ENCODE measurements around the gene CHD1L. TPM values are rescaled to one million over a fixed set of nuclear protein-coding genes. Genes with fewer than 3 reads are reported as not detected.
"Not testable (repeated sequence)": the region's sequence is repeated elsewhere in the genome, so short reads cannot be mapped to it uniquely, and the experiment has no call there.

The CHD1L gene
- total RNA-seq, 3 donors from 2014 or later = 45.4 to 55.1 (median 48.4) TPM

- H3K27me3 Mint-ChIP-seq (ENCODE audit: low read depth) = no peaks in the 10 kb centered on the region
- no peaks in the 10 kb centered on the region for H3K4me1 Mint-ChIP-seq (ENCODE audit: low read depth)
- H3K4me3 Mint-ChIP-seq = no peak overlapping the region
- no peak for DNase-seq
- no peak for ATAC-seq
- peaks cover 2% of the 10 kb centered on the region for H3K36me3 Mint-ChIP-seq (ENCODE audit: insufficient read depth)
- H3K9me3 Mint-ChIP-seq = no peaks in the 10 kb centered on the region
Observed at GRCh38 chr1:147215540-147215916, 27.0 kb upstream of the CHD1L start.

DNA sequence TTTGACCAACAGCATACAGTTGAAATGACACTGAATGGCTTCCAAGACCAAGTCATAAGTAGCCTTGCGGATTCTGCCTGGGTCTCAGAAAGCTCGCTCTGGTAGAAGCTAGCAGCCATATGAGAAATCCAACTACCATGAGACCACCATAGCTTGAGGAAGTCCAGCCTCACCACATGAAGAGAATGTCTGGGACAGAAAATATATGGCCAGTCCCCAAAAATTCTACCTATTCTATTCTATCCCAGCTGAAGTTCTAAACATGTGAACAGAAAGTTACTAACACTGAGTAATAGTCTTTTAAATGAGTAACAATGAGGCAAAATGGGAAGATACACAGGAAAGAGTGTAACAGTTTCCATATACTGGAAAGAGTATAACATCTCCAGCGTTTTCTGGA lies 26.4 kb upstream of the CHD1L start:
- no peaks in the 10 kb centered on the region for H3K9me3 Mint-ChIP-seq
- H3K4me1 Mint-ChIP-seq (ENCODE audit: low read depth) = no peaks in the 10 kb centered on the region
- no peak overlapping the region for H3K4me3 Mint-ChIP-seq
- DNase-seq (no peak), ATAC-seq (no peak)
- no peaks in the 10 kb centered on the region for H3K27me3 Mint-ChIP-seq (ENCODE audit: low read depth)
- peaks cover 2% of the 10 kb centered on the region for H3K36me3 Mint-ChIP-seq (ENCODE audit: insufficient read depth)

- Mint-ChIP-seq H3K9me3 (no peaks in the 10 kb centered on the region), H3K36me3 (ENCODE audit: insufficient read depth) (no peaks in the 10 kb centered on the region), H3K27me3 (ENCODE audit: low read depth) (no peaks in the 10 kb centered on the region), H3K4me1 (ENCODE audit: low read depth) (no peaks in the 10 kb centered on the region), H3K4me3 (no peak overlapping the region)
- no peak for DNase-seq
- no peak for ATAC-seq
Observed at GRCh38 chr1:147217141-147217540, 25.3 kb upstream of the CHD1L start.

DNA sequence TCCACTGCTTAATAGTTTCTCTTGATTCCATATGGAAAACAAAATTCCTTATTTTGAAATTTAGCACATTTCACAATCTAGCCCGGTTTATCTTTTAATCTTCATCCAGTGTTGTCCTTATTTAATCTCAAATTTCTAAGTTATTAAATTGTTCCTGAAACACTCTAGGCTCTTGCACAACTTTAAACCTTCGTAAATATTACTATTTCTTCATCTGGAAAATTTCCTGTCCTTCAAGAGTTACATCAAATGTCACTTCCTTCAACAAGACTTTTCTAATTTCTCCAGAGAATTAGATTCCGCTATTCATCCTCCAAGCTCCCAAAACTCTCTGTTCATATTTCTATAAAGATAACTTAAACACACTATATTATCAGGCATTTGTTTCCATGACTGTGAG lies 23.9 kb upstream of the CHD1L start:
- DNase-seq (no peak), ATAC-seq (no peak)
- H3K9me3 Mint-ChIP-seq = no peaks in the 10 kb centered on the region
- no peaks in the 10 kb centered on the region for H3K27me3 Mint-ChIP-seq (ENCODE audit: low read depth)
- no peaks in the 10 kb centered on the region for H3K4me1 Mint-ChIP-seq (ENCODE audit: low read depth)
- H3K4me3 Mint-ChIP-seq = no peak overlapping the region
- H3K36me3 Mint-ChIP-seq (ENCODE audit: insufficient read depth) = no peaks in the 10 kb centered on the region

DNA sequence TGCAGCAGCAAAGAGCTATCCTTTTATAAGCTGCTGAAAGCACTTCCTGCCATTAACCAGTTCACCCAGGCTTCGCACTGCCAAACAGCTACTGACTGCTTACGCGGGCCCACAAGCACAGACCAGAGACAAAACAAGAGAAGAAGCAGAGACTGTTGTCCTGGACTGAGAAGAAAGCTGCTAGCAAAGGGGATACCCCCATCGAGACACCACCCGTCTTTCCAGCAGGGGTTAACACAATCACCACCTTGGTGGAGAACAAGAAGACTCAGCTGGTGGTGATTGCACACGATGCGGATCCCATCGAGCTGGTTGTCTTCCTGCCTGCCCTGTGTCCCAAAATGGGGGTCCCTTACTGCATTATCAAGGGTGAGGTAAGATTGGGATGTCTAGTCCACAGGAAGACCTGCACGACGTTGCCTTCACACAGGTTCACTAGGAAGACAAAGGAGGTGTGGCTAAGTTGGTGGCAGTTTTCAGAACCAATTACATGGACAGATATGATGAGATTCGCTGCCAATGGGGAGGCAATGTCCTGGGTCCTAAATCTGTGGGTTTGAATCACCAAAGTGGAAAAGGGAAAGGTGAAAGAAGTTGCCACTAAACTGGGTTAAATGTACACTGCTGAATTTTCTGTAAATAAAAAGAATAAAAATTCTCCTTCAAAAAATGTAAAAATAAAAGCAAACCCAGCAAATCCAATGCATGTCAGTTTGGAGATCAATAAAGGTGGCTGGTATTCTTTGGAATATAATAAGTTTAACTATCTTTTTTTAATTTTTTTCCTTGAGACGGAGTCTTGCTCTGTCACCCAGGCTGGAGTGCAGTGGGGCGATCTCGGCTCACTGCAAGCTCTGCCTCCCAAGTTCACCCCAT lies 18.5 kb upstream of the CHD1L start:
- no peaks in the 10 kb centered on the region for H3K36me3 Mint-ChIP-seq (ENCODE audit: insufficient read depth)
- peak overlapping the region; percentile 24 for H3K4me3 Mint-ChIP-seq
- H3K27me3 Mint-ChIP-seq (ENCODE audit: low read depth) = no peaks in the 10 kb centered on the region

GRCh38 chr1:147225193-147225730 lies 17.2 kb upstream of the CHD1L start, which contains the start of gene FMO5:
Gene FMO5, minus strand, starts transcription at chr1:147225339. Its CDS starts 310 bp downstream, at chr1:147225029.
- H3K9me3 Mint-ChIP-seq = no peaks in the 10 kb centered on the region
- peak; percentile 32 for DNase-seq
- no peaks in the 10 kb centered on the region for H3K27me3 Mint-ChIP-seq (ENCODE audit: low read depth)
- H3K4me1 Mint-ChIP-seq (ENCODE audit: low read depth) = peaks cover 14% of the 10 kb centered on the region
- peak; percentile 95 to 96 for ATAC-seq
- peak within 1 kb of the TSS; percentile 88 for H3K4me3 Mint-ChIP-seq
- H3K36me3 Mint-ChIP-seq (ENCODE audit: insufficient read depth) = no peaks in the 10 kb centered on the region

More for the DNA sequence above, 18.5 kb upstream of the CHD1L start:
- no peak for DNase-seq
- Mint-ChIP-seq H3K9me3 (no peaks in the 10 kb centered on the region), H3K4me1 (ENCODE audit: low read depth) (peaks cover 14% of the 10 kb centered on the region)
- no peak for ATAC-seq

DNA sequence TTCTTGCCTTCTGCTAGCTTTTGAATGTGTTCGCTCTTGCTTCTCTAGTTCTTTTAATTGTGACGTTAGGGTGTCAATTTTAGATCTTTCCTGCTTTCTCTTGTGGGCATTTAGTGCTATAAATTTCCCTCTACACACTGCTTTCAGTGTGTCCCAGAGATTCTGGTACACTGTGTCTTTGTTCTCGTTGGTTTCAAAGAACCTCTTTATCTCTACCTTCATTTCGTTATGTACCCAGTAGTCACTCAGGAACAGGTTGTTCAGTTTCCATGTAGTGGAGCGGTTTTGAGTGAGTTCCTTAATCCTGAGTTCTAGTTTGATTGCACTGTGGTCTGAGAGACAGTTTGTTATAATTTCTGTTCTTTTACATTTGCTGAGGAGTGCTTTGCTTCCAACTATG lies 11.5 kb upstream of the CHD1L start:
- not testable (repeated sequence) for DNase-seq; H3K4me3 Mint-ChIP-seq; H3K36me3 Mint-ChIP-seq (ENCODE audit: insufficient read depth); H3K27me3 Mint-ChIP-seq (ENCODE audit: low read depth); H3K4me1 Mint-ChIP-seq (ENCODE audit: low read depth); ATAC-seq; H3K9me3 Mint-ChIP-seq

GRCh38 chr1:147233903-147234302 lies 8.6 kb upstream of the CHD1L start:
- not testable (repeated sequence) for ATAC-seq; H3K4me3 Mint-ChIP-seq; H3K36me3 Mint-ChIP-seq (ENCODE audit: insufficient read depth); H3K9me3 Mint-ChIP-seq; H3K27me3 Mint-ChIP-seq (ENCODE audit: low read depth); DNase-seq; H3K4me1 Mint-ChIP-seq (ENCODE audit: low read depth)

- H3K36me3 Mint-ChIP-seq (ENCODE audit: insufficient read depth) = no peaks in the 10 kb centered on the region
- H3K27me3 Mint-ChIP-seq (ENCODE audit: low read depth) = peaks cover 1% of the 10 kb centered on the region
- no peaks in the 10 kb centered on the region for H3K9me3 Mint-ChIP-seq
- H3K4me3 Mint-ChIP-seq = no peak overlapping the region
- no peaks in the 10 kb centered on the region for H3K4me1 Mint-ChIP-seq (ENCODE audit: low read depth)
- no peak for ATAC-seq
- no peak for DNase-seq
Observed at GRCh38 chr1:147235822-147236221, 6.7 kb upstream of the CHD1L start.

DNA sequence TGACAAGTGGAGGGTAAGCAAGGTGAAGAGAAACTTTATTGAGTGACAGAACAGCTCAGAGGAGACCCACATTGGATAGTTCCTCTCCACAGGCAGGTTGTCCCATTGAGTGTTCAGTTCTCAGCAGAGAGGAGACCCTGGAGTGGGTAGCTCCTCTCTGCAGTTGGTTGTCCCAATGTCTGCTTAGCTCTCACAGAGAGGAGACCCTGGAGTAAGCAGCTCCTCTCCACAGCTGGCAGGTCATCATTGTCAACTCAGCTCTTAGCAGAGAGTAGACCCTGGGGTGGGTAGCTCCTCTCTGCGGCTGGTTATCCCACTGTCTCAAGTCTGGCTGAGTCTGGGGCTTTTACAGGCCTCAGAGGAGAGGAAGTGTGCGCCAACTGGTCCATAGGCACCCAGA lies 6.0 kb upstream of the CHD1L start:
- Mint-ChIP-seq H3K4me1 (ENCODE audit: low read depth) (no peaks in the 10 kb centered on the region), H3K36me3 (ENCODE audit: insufficient read depth) (no peaks in the 10 kb centered on the region), H3K27me3 (ENCODE audit: low read depth) (peaks cover 1% of the 10 kb centered on the region), H3K9me3 (no peaks in the 10 kb centered on the region), H3K4me3 (no peak overlapping the region)
- ATAC-seq (no peak), DNase-seq (no peak)

DNA sequence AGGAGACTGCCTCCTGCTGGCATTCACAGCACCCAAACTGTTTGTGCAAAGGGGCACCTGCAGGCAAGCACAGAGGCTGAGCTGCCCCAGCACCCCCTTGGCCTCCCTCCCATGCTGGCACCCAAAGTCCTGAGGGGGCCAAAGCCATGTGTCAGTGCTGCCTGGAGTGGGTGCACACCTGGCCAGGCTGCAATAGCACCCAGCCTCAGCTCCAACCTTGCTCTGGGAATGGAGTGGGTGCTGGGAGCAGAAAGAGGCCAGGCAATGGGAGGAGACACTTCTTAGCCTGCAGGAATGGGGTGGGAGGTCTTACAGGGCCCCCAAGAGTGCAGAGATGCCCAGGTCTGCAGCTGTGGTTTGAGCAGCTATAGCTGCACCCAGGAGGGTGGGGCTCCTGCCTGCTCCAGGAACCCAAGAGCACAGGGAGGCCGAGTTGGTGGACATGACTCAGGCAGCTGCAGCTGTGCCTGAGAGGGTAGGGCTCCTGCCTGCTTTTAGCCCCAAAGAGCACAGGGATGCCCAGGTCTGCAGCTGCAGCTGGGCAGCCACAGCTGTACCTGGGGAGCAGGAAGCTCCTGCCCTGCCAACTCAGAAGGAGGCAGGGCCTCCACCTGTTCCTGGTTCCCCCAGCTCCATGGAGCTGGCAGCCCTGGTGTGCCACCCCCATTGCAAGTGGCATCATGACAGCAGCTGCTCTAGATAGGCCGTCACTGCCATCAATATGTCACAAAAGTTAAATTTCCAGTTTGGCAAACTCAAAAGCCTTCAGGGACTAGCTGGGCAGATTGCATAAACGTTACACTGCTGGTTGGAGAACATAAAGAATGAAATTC lies 5.3 kb upstream of the CHD1L start:
- H3K27me3 Mint-ChIP-seq (ENCODE audit: low read depth) = no peaks in the 10 kb centered on the region
- no peaks in the 10 kb centered on the region for H3K9me3 Mint-ChIP-seq
- H3K4me3 Mint-ChIP-seq = no peak overlapping the region
- no peak for DNase-seq
- peaks cover 2% of the 10 kb centered on the region for H3K4me1 Mint-ChIP-seq (ENCODE audit: low read depth)
- H3K36me3 Mint-ChIP-seq (ENCODE audit: insufficient read depth) = no peaks in the 10 kb centered on the region
- no peak for ATAC-seq

DNA sequence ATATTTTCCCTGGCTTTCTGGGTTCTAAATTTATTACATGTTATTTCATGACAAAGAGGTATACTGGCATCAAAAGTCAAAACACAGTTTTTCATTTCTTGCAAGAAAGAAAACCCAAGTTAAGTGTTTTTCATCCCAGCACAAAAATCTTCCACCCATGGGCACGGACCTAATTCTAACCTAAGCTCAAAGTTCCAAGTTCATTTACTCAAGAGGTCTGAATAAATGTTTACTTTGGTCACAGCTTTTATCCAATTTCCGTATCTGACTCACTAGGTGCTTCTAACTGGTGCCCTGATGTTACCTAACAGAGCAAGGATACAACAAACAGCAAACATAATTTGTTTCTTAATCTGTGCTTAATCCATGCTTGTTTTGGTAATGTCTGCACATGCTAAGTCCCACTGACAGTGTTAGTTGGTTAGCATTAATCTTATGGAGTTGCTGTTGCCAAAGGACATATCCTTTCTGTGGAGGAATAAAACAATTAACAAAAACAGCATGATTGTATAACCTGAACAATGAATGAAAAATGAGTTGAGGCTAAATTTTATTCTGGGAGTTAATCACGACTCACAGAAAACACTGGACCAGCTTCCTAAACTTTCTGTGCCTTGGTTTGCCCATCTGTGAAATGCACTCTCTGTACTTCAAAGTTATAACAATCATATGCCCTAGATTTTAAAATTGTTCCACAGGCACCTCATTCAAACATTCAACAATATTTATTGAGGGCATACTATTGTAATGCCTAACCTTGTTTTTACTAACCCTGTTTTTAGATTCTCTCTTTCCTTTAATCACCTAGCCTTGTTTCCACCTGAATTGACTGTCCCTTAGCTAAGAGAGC lies 4.2 kb upstream of the CHD1L start:
- H3K4me1 Mint-ChIP-seq (ENCODE audit: low read depth) = peaks cover 4% of the 10 kb centered on the region
- no peak for DNase-seq
- no peaks in the 10 kb centered on the region for H3K36me3 Mint-ChIP-seq (ENCODE audit: insufficient read depth)
- no peaks in the 10 kb centered on the region for H3K9me3 Mint-ChIP-seq
- ATAC-seq = no peak
- no peak overlapping the region for H3K4me3 Mint-ChIP-seq
- H3K27me3 Mint-ChIP-seq (ENCODE audit: low read depth) = no peaks in the 10 kb centered on the region

DNA sequence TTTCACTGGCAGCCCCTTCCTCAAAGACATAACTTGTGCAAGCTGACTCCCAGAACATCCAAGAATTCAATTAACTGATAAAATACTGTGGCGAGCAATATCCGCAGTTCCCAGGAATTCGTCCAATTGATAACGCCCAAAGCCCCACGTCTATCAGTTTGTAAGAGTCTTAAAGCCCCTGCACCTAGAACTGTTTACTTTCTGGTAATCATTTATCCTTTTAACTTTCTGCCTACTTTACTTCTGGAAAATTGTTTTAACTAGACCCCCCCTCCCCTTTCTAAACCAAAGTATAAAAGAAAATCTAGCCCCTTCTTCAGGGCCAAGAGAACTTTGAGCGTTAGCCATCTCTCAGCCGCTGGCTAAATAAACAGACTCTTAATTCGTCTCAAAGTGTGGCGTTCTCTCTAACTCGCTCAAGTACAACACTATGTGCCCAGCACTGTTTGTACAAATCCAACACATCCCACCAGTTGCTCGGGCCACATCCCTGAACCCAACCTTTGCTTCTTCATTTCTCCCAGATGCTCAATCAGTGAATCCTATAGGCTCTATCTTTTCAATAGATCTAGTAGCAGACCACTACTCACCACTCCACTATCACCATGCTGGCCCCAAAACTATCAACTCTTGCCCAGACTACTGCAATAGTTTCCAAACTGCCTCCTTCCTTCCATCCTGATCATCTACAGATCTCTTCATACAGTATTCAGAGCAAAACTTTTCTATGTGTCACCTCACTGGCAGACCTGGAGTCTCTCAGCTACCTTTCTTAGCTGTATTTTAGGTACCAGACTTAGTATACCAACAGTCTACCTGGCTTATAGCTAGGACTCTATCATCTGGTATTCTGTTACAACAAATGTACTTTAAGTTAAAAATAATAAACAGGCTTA lies 3.3 kb upstream of the CHD1L start:
- ATAC-seq (no peak), DNase-seq (no peak)
- no peaks in the 10 kb centered on the region for H3K9me3 Mint-ChIP-seq
- H3K4me3 Mint-ChIP-seq = no peak overlapping the region
- peaks cover 3% of the 10 kb centered on the region for H3K36me3 Mint-ChIP-seq (ENCODE audit: insufficient read depth)
- peaks cover 12% of the 10 kb centered on the region for H3K4me1 Mint-ChIP-seq (ENCODE audit: low read depth)
- no peaks in the 10 kb centered on the region for H3K27me3 Mint-ChIP-seq (ENCODE audit: low read depth)
